SU-DHL-6 (cell line): ENCODE results near the gene KLHL22.

Experiments
- H2AFZ ChIP-seq: fragments of 200-600 bp; sonication (generic); 2 replicates; pipeline ENCODE4 v1.6.1; 2014; ENCODE audit warnings: low read depth, mild to moderate bottlenecking, moderate library complexity, mixed read lengths, antibody characterized with exemption, low read length; ENCODE audit not compliant: severe bottlenecking
- H3F3A ChIP-seq: fragments of 200-600 bp; shearing (Covaris generic); 2 replicates; pipeline ENCODE4 v1.6.0; 2016; ENCODE audit warnings: antibody characterized with exemption, mild to moderate bottlenecking; ENCODE audit not compliant: insufficient read depth
- H3K27ac ChIP-seq: fragments of 200-600 bp; sonication (generic); 2 replicates; pipeline ENCODE4 v1.5.1; 2016; ENCODE audit warnings: low read depth, mild to moderate bottlenecking, low read length, moderate library complexity, mixed read lengths
- H3K27me3 ChIP-seq: fragments of 200-600 bp; sonication (generic), shearing (Covaris generic); 2 replicates; pipeline ENCODE4 v1.6.0; 2014; ENCODE audit warnings: mild to moderate bottlenecking, low read length
- H3K36me3 ChIP-seq: fragments of 200-600 bp; sonication (generic); 2 replicates; pipeline ENCODE4 v1.6.1; 2014; ENCODE audit warnings: mild to moderate bottlenecking, low read length, mixed read lengths
- H3K4me2 ChIP-seq: fragments of 300-600, 200-600 bp; shearing (Covaris generic), sonication (generic); 2 replicates; pipeline ENCODE4 v1.6.0; 2014; ENCODE audit warnings: low read length, low read depth, mild to moderate bottlenecking; ENCODE audit not compliant: poor library complexity, severe bottlenecking
- H3K4me3 ChIP-seq: fragments of 200-600 bp; sonication (generic); 2 replicates; pipeline ENCODE4 v1.5.1; 2014; ENCODE audit warnings: antibody characterized with exemption, low read length, mild to moderate bottlenecking, mixed read lengths; ENCODE audit not compliant: insufficient read depth, poor library complexity, severe bottlenecking
- H3K79me2 ChIP-seq: fragments of 200-600 bp; sonication (generic); 2 replicates; pipeline ENCODE4 v1.6.1; 2014; ENCODE audit warnings: mild to moderate bottlenecking, low read length, moderate library complexity; ENCODE audit not compliant: insufficient read depth
- H3K9ac ChIP-seq: fragments of 200-600 bp; sonication (generic); 2 replicates; pipeline ENCODE4 v1.7.0; 2014; ENCODE audit warnings: mild to moderate bottlenecking, low read length
- H3K9me2 ChIP-seq: fragments of 200-600 bp; sonication (generic); replicated peaks from 2 replicates; pipeline ENCODE4 v1.6.1; 2014; ENCODE audit warnings: low read length; ENCODE audit not compliant: insufficient read depth
- H3K9me3 ChIP-seq: fragments of 200-600 bp; sonication (generic); 2 replicates; pipeline ENCODE4 v1.6.1; 2014; ENCODE audit warnings: low read length, mixed read lengths; ENCODE audit not compliant: insufficient read depth
- H4K20me1 ChIP-seq: fragments of 200-600 bp; sonication (generic); 2 replicates; pipeline ENCODE4 v1.6.1; 2014; ENCODE audit warnings: low read depth, mild to moderate bottlenecking, antibody characterized with exemption, low read length, moderate library complexity, mixed read lengths
- CTCF ChIP-seq: fragments of 200-600 bp; sonication (generic); IDR thresholded peaks from one replicate; pipeline ENCODE4 v1.5.1; 2017; ENCODE audit warnings: antibody characterized with exemption, mild to moderate bottlenecking, low read length, moderate library complexity; ENCODE audit not compliant: insufficient read depth, poor library complexity, severe bottlenecking
- EZH2phosphoT487 ChIP-seq: fragments of 200-600 bp; sonication (generic), shearing (Covaris generic); conservative IDR thresholded peaks from 2 replicates; pipeline ENCODE4 v1.6.1; 2018; ENCODE audit warnings: mild to moderate bottlenecking, antibody characterized with exemption, low read length, moderate library complexity, mixed read lengths

Gene KLHL22

DNA sequence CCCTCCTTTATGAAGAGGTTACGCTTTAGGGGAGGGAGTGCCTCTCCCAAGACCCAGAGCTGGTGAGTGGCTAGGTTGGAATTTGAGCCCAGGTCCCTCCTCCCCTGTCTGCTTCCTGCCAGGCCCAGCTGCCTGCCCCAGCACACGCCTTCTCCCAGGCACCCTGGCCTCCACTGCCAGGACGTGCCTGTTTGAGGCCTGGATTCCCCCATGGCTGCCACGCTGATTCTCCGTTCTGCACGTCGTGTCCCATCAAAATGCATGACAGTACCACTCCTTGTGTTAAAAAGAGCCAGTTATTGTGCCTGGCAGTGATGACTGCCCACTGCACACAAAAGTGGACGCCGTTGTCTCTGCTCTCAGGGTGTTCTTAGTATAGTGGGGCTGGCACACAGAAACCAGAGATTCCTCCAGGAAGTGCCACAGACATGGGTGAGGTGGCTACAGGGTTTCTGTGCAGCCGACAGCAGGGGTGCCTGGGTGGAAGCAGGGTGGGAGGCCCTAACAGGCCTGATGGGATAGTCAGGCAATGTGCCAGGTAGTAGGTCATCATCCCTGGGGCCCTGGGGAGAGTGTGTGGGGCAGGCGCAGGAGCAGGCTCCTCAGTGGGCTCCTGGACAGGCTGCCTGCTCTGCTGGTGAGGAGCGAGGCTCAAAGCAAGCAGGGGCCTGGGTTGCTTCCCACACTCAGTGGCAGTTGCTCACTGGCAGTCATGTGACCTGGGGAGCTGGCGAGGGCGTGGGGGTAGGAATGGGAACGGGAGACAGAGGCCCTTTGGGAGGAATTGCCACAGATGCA, 36.0 kb upstream of the KLHL22 start:
- no peak overlapping the region for H3K4me3 ChIP-seq
- no peak overlapping the region for H3K4me2 ChIP-seq
- no peak overlapping the region for H2AFZ ChIP-seq
- peaks cover 6% of the 10 kb centered on the region; the same call in 1 of the 2 replicates for H3K79me2 ChIP-seq
- no peaks in the 10 kb centered on the region for H4K20me1 ChIP-seq
- H3K36me3 ChIP-seq = no peaks in the 10 kb centered on the region
- H3K27me3 ChIP-seq = no peaks in the 10 kb centered on the region
- TF ChIP-seq EZH2phosphoT487 = no peak
- no peak for TF ChIP-seq CTCF
- no peak overlapping the region for H3K27ac ChIP-seq
- H3K9ac ChIP-seq = no peak overlapping the region
- no peaks in the 10 kb centered on the region for H3K9me2 ChIP-seq
- H3K9me3 ChIP-seq = no peaks in the 10 kb centered on the region
- H3F3A ChIP-seq = no peaks in the 10 kb centered on the region

- H3K9me3 ChIP-seq = no peaks in the 10 kb centered on the region
- no peaks in the 10 kb centered on the region for H3K27me3 ChIP-seq
- no peaks in the 10 kb centered on the region for H3K9me2 ChIP-seq
- H3F3A ChIP-seq = no peaks in the 10 kb centered on the region
- H3K9ac ChIP-seq = no peak overlapping the region
- H3K27ac ChIP-seq = no peak overlapping the region
- H3K4me2 ChIP-seq = no peak overlapping the region
- H3K36me3 ChIP-seq = no peaks in the 10 kb centered on the region
- no peak overlapping the region for H3K4me3 ChIP-seq
- H4K20me1 ChIP-seq = no peaks in the 10 kb centered on the region
- peaks cover 6% of the 10 kb centered on the region; the same call in 1 of the 2 replicates for H3K79me2 ChIP-seq
- no peak overlapping the region for H2AFZ ChIP-seq
- TF ChIP-seq EZH2phosphoT487 (no peak), CTCF (no peak)
These were observed 35.5 kb upstream of the KLHL22 start for GRCh38 chr22:20531154-20531403.

DNA sequence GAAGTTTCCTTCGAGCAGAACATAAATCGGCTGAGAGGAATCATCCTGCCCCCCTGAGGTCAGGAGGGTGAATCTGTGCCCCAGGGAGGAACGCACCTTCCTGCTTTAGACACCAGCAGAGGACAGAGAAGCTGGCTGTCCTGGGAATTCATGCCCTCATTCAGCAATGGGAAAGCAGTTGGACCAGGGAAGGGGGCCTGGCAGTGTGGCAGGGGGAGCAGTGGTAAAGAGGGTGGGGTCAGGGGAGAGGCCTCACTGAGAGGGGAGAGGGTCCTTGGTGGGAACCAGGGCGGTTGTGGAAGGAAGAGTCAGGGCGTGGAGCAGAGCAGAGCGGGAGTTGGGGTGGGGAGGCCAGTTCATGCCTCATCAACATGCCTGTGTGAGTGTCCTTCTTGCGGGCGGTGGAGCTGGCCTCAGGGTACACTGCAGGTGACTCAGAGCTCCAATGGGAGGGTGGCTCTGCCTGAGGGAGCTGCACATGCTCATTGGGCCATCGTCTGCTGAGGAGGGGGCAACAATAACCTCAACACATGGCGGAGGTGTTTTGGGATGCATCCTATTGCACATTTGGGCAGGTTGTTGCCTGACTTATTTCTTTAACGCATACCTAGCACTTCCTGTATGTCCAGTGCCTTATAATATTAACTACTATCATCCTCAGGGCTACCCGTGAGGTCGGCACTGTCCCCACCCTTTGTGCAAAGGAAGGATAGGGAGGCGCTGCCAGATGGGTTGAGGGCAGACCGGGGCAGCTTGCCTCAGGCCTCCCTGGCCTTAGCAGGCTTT, 35.0 kb upstream of the KLHL22 start:
- H3F3A ChIP-seq = no peaks in the 10 kb centered on the region
- no peaks in the 10 kb centered on the region for H3K36me3 ChIP-seq
- TF ChIP-seq CTCF = no peak
- no peak for TF ChIP-seq EZH2phosphoT487
- no peaks in the 10 kb centered on the region for H3K9me3 ChIP-seq
- H2AFZ ChIP-seq = no peak overlapping the region
- H3K4me3 ChIP-seq = no peak overlapping the region
- H4K20me1 ChIP-seq = no peaks in the 10 kb centered on the region
- no peak overlapping the region for H3K9ac ChIP-seq
- H3K4me2 ChIP-seq = no peak overlapping the region
- no peaks in the 10 kb centered on the region for H3K9me2 ChIP-seq
- H3K27me3 ChIP-seq = no peaks in the 10 kb centered on the region
- H3K27ac ChIP-seq = no peak overlapping the region
- H3K79me2 ChIP-seq = peaks cover 6% of the 10 kb centered on the region; the same call in 1 of the 2 replicates
